GM23248 (cell line): ENCODE data around the gene DENND2D.

Experiments used
- EZH2 ChIP-seq: fragments of 200-600 bp; sonication (generic); IDR thresholded peaks from 2 replicates; pipeline ENCODE4 v1.6.1; 2018; ENCODE audit warnings: antibody characterized with exemption, mild to moderate bottlenecking; ENCODE audit not compliant: insufficient read depth, poor library complexity, severe bottlenecking
- EZH2phosphoT487 ChIP-seq: fragments of 200-600 bp; sonication (generic); IDR thresholded peaks from 2 replicates; pipeline ENCODE4 v1.6.1; 2018; ENCODE audit warnings: antibody characterized with exemption, moderate library complexity, mild to moderate bottlenecking, low read depth; ENCODE audit not compliant: insufficient read depth

- no peak for TF ChIP-seq EZH2phosphoT487
- TF ChIP-seq EZH2: no peak
Observed at GRCh38 chr1:111145963-111146768, 54.3 kb downstream of the DENND2D start.
